Neutrophil (primary cell): ENCODE results near the gene IDUA.

Experiments used
- H3K27ac ChIP-seq: fragments of 200-600 bp; sonication (generic); 2 replicates; pipeline ENCODE4 v1.5.1; 2016; ENCODE audit warnings: mild to moderate bottlenecking, moderate library complexity
- H3K27me3 ChIP-seq: fragments of 200-600 bp; sonication (generic); 2 replicates; pipeline ENCODE4 v1.6.0; 2016; ENCODE audit warnings: mild to moderate bottlenecking
- H3K36me3 ChIP-seq: fragments of 200-600 bp; sonication (generic); 2 replicates; pipeline ENCODE4 v1.5.1; 2017
- H3K4me1 ChIP-seq, 2 experiments: fragments of 200-600 bp in 1 of 2; sonication (generic) in 1 of 2; 1 replicate in 1 of 2; 2 replicates in 1 of 2; pipeline versions ENCODE4 v1.5.1 to v1.6.1; 2013 to 2016; ENCODE audit warnings: low read depth in 1 of 2, low read length in 1 of 2, mild to moderate bottlenecking in 1 of 2, moderate library complexity in 1 of 2; ENCODE audit not compliant: control insufficient read depth in 1 of 2, insufficient read depth in 1 of 2
- H3K4me3 ChIP-seq, 2 experiments: fragments of 200-600 bp in 1 of 2; sonication (generic) in 1 of 2; 1 replicate in 1 of 2; 2 replicates in 1 of 2; pipeline ENCODE4 v1.5.1; 2013 to 2016; ENCODE audit warnings: low read depth in 1 of 2, low read length in 1 of 2, mild to moderate bottlenecking in 1 of 2, moderate library complexity in 1 of 2
- H3K9me3 ChIP-seq: fragments of 200-600 bp; sonication (generic); 2 replicates; pipeline ENCODE4 v1.5.1; 2016
- TF ChIP-seq, protein P1 (sequence below): fragments of 200-600 bp; sonication (generic); IDR thresholded peaks from 2 replicates; pipeline ENCODE4 v1.5.1; 2016; ENCODE audit warnings: antibody characterized with exemption

IDUA gene

DNA sequence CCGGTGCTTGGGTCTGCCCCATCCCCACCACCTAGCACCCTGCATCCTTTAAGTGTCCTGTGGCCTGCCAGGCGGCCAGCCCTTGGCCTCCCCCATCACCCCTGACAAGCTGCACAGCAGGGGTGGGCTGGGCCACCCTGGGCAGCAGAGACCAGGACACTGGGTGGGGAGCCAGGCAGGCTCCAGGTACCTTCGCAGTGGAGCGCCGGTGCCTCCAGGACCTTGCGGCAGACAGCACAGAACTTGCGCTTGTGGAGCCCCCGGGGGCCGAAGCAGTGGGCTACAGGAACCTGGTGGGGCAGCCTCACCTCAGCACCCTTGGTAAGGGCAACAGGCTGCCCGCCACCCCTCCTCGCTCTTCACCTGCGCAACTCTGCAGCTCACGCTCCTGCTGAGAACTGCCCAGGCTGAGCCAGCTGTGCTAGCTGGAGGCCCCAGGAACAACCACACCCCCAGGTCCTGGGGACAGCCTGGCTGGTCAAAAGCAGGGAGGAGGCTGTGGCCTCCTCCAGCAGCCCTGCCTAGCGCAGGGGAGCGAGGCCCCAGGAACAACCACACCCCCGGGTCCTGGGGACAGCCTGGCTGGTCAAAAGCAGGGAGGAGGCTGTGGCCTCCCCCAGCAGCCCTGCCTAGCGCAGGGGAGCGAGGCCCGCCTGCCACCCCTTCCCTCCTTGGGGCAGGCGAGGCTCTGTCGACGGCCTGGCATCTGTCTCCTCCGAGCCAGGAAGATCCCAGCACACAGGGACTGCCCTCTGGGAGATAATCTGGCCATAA lies 18.0 kb upstream of the IDUA start:
- TF ChIP-seq, protein P1, sequence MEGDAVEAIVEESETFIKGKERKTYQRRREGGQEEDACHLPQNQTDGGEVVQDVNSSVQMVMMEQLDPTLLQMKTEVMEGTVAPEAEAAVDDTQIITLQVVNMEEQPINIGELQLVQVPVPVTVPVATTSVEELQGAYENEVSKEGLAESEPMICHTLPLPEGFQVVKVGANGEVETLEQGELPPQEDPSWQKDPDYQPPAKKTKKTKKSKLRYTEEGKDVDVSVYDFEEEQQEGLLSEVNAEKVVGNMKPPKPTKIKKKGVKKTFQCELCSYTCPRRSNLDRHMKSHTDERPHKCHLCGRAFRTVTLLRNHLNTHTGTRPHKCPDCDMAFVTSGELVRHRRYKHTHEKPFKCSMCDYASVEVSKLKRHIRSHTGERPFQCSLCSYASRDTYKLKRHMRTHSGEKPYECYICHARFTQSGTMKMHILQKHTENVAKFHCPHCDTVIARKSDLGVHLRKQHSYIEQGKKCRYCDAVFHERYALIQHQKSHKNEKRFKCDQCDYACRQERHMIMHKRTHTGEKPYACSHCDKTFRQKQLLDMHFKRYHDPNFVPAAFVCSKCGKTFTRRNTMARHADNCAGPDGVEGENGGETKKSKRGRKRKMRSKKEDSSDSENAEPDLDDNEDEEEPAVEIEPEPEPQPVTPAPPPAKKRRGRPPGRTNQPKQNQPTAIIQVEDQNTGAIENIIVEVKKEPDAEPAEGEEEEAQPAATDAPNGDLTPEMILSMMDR: no peak
- no peak overlapping the region for H3K4me3 ChIP-seq
- H3K27ac ChIP-seq: no peak overlapping the region
- H3K9me3 ChIP-seq: no peaks in the 10 kb centered on the region
- H3K27me3 ChIP-seq: peaks cover 66% of the 10 kb centered on the region
- peaks cover 8 to 14% of the 10 kb centered on the region in 2 experiments for H3K4me1 ChIP-seq
- peaks cover 39% of the 10 kb centered on the region for H3K36me3 ChIP-seq

DNA sequence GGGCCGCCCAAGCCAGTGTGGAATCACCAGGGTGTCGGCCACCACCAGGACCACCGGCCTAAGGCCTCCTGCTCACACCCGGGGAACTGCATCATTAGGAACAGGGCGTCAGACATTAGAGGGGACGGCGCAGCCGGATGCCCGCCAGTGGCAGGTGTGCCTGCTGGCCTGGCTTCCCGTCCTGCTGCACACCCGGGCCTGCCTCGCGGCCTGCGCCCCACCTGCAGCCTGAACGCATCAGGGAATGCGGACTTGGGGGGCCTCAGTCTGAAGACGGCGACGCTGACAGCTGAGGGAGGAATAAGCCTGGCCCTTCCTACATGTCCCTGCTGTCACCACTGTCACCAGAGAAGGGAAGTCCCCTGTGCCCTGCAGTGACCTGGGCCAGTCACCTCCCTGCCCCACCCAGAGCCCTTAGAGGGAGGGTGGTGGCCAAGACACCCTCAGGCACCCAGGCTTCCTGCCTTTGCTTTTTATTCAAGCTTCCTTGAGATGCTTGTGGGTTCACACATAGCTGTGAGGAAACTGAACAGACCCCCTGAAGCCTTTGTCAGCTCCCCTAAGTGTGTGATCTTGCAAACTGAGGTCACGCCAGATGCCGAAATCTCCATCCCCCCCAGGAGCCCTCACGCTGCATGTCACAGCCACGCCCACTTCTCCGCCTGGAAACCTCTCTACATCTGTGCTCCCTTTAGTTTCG lies 16.6 kb upstream of the IDUA start:
- peaks cover 8 to 17% of the 10 kb centered on the region in 2 experiments for H3K4me1 ChIP-seq
- no peak overlapping the region for H3K4me3 ChIP-seq
- TF ChIP-seq, protein P1: no peak
- peaks cover 25% of the 10 kb centered on the region for H3K36me3 ChIP-seq
- no peak overlapping the region for H3K27ac ChIP-seq
- peaks cover 74% of the 10 kb centered on the region for H3K27me3 ChIP-seq
- no peaks in the 10 kb centered on the region for H3K9me3 ChIP-seq

DNA sequence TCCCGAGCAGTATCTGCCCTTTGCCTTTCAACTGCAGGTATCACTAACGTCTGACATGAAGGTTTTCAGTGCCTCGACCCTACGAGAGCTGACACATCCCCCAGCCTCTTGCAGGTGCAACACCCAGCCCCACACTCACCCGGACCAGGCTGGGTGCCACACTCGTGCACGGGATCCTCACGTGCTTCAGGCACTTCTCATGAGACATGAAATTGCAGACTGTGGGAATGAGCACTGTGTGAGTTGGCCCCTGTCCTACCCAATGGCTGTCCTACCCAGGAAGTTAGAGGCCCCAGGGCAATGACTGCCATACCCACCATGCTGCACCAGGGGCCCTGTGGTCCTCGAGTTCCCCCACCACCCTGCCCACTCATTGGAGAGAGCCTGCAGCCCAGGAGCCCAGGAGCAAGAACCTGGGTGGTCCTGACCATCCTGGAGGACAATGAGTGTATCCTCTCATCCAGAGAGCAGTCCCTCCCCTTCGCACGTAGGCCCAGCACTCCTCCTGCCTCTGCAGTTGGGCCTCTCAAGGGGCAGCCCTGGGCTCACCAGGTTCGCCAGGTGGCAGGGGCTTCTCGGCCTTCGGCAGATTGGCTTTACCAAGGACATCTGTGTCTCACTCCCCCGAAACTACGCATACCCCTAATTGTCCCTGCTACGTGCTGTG lies 15.9 kb upstream of the IDUA start:
- TF ChIP-seq, protein P1: no peak
- Histone ChIP-seq H3K27ac (no peak overlapping the region), H3K4me1 (peaks cover 8 to 17% of the 10 kb centered on the region in 2 experiments), H3K4me3 (no peak overlapping the region), H3K9me3 (no peaks in the 10 kb centered on the region), H3K36me3 (peaks cover 18% of the 10 kb centered on the region), H3K27me3 (peaks cover 74% of the 10 kb centered on the region)

DNA sequence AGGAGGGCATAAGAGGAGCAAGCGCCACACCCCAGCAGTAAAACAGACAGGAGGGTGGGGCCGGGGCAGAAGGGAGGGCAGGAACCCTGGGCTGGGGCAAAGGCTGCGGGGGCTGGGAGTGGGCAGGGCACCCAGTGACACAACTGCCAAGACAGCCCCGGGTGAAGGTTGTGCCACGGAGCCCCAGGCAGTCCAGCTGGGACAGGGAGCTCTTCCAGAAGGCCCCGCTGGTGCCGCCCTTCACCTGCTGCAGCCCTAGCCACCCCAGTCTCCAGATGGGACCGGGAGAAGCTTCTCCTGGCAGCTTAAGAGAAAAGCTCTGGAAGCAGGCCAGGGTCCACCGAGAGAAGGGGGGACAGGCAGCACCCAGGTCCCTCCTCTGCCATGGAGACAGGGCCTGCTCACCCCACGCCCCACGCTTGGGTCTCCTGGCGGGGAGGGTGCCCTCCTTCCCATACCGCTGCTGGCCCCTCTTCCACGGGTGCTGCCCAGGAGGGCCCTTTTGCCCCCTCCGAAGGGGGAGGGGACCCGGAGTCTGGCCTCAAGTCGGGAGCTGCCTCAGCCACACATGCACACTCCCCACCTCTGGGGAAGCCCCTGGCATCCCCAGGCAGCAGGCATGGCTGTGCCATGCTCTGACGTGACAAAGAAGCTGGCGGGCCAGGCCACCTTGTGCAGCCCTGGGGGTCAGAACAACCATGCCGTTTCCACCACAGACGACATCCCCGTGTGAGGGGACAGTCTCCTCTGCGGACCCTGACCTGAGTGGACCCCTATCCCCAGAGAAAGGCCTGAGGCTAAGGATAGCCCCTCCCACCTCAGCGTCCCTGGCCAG lies 15.0 kb upstream of the IDUA start:
- H3K36me3 ChIP-seq: peaks cover 9% of the 10 kb centered on the region

More for the DNA sequence above, 15.0 kb upstream of the IDUA start:
- peak overlapping the region in 1 of 2 experiments; percentile 79 for H3K4me3 ChIP-seq
- peaks cover 68% of the 10 kb centered on the region for H3K27me3 ChIP-seq
- H3K4me1 ChIP-seq: peaks cover 8 to 17% of the 10 kb centered on the region in 2 experiments
- H3K9me3 ChIP-seq: no peaks in the 10 kb centered on the region
- H3K27ac ChIP-seq: no peak overlapping the region
- TF ChIP-seq, protein P1: no peak
